ENCODE data around the gene MS4A7.
A peak's percentile ranks its signal among the peaks of the same experiment; 100 is the strongest.

Gene MS4A7

GRCh38 chr11:60370252-60370810 lies 8.0 kb upstream of the MS4A7 start:
- DNase-seq (ENCODE audit: low spot score) (no peak), ATAC-seq (ENCODE audit: low read depth) (peak; percentile 33; the same call in 2 of the 3 replicates)
- H3K36me3 ChIP-seq (ENCODE audit: low read depth), result no peaks in the 10 kb centered on the region
- no peaks in the 10 kb centered on the region for H3K9me3 ChIP-seq (ENCODE audit: severe bottlenecking)
- peaks cover 14% of the 10 kb centered on the region for H3K4me1 ChIP-seq (ENCODE audit: insufficient read depth, poor library complexity, severe bottlenecking)
- TF ChIP-seq CTCF (IDR thresholded peaks at IDR 0.05; ENCODE audit: poor library complexity, severe bottlenecking), result no peak
- H3K4me3 ChIP-seq (ENCODE audit: severe bottlenecking), result no peak overlapping the region
- peaks cover 2% of the 10 kb centered on the region for H3K27me3 ChIP-seq (ENCODE audit: insufficient read depth, poor library complexity, severe bottlenecking)
- H3K27ac ChIP-seq (ENCODE audit: poor library complexity, severe bottlenecking), result no peak overlapping the region

DNA sequence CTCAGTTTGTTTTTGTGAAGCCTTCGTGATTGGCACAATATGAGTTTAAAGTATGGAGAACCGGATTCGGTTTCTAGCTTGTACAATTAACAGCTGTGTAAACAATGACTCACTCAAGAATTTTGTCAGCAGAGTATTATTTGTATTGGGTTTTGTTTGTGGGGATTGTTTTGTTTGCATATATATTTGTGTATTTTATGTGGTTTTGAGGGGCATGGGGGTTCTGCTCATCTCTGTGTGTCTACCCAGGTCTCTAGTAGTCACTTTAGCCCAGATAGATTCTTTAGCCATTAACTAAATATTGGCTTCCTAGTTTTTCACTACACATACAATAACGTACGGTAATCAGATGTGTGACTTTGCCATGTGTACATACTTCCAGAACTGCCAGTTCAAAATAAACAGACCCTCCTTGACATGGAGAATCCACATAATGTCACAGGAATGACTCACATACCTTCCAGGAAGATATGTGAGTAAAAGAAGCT lies 7.5 kb upstream of the MS4A7 start:
- TF ChIP-seq CTCF (IDR thresholded peaks at IDR 0.05; ENCODE audit: poor library complexity, severe bottlenecking), result no peak
- no peaks in the 10 kb centered on the region for H3K36me3 ChIP-seq (ENCODE audit: low read depth)
- DNase-seq (ENCODE audit: low spot score) (no peak), ATAC-seq (ENCODE audit: low read depth) (peak; percentile 78)
- peaks cover 14% of the 10 kb centered on the region for H3K4me1 ChIP-seq (ENCODE audit: insufficient read depth, poor library complexity, severe bottlenecking)
- H3K27me3 ChIP-seq (ENCODE audit: insufficient read depth, poor library complexity, severe bottlenecking), result peaks cover 2% of the 10 kb centered on the region
- H3K27ac ChIP-seq (ENCODE audit: poor library complexity, severe bottlenecking), result no peak overlapping the region
- no peak overlapping the region for H3K4me3 ChIP-seq (ENCODE audit: severe bottlenecking)
- no peaks in the 10 kb centered on the region for H3K9me3 ChIP-seq (ENCODE audit: severe bottlenecking)

- Histone ChIP-seq H3K27ac (ENCODE audit: poor library complexity, severe bottlenecking) (no peak overlapping the region), H3K9me3 (ENCODE audit: severe bottlenecking) (no peaks in the 10 kb centered on the region), H3K27me3 (ENCODE audit: insufficient read depth, poor library complexity, severe bottlenecking) (peaks cover 2% of the 10 kb centered on the region), H3K36me3 (ENCODE audit: low read depth) (no peaks in the 10 kb centered on the region), H3K4me1 (ENCODE audit: insufficient read depth, poor library complexity, severe bottlenecking) (peaks cover 14% of the 10 kb centered on the region), H3K4me3 (ENCODE audit: severe bottlenecking) (no peak overlapping the region)
- DNase-seq (ENCODE audit: low spot score) (no peak), ATAC-seq (ENCODE audit: low read depth) (no peak)
- no peak for TF ChIP-seq CTCF (IDR thresholded peaks at IDR 0.05; ENCODE audit: poor library complexity, severe bottlenecking)
Measured at GRCh38 chr11:60371386-60371785, 6.9 kb upstream of the MS4A7 start.

GRCh38 chr11:60371854-60372253 lies 6.5 kb upstream of the MS4A7 start:
- DNase-seq (ENCODE audit: low spot score), result no peak
- no peaks in the 10 kb centered on the region for H3K9me3 ChIP-seq (ENCODE audit: severe bottlenecking)
- H3K27me3 ChIP-seq (ENCODE audit: insufficient read depth, poor library complexity, severe bottlenecking), result peaks cover 2% of the 10 kb centered on the region
- ATAC-seq (ENCODE audit: low read depth), result no peak
- peaks cover 14% of the 10 kb centered on the region for H3K4me1 ChIP-seq (ENCODE audit: insufficient read depth, poor library complexity, severe bottlenecking)
- no peak for TF ChIP-seq CTCF (IDR thresholded peaks at IDR 0.05; ENCODE audit: poor library complexity, severe bottlenecking)
- H3K27ac ChIP-seq (ENCODE audit: poor library complexity, severe bottlenecking), result no peak overlapping the region
- no peak overlapping the region for H3K4me3 ChIP-seq (ENCODE audit: severe bottlenecking)
- H3K36me3 ChIP-seq (ENCODE audit: low read depth), result no peaks in the 10 kb centered on the region

DNA sequence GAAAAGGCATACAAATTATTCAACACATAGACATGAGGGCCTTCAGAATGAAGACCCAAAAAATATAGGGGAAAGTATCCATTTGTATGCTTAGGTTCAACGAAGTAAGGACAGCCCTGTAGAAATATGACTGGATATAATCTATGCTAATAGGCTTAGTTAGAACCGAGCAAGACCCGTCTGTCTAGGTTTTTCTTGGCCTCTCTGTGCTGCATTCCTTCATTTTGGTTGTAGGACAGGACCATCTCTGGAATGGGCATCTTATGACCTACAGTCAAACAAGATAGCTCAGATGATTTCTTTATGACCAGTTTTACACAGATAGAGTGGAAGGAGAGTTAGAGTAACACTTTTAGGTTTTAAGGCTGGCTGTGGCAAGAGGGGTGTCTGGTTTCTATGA lies 5.6 kb upstream of the MS4A7 start:
- Histone ChIP-seq H3K27me3 (ENCODE audit: insufficient read depth, poor library complexity, severe bottlenecking) (peaks cover 2% of the 10 kb centered on the region), H3K4me1 (ENCODE audit: insufficient read depth, poor library complexity, severe bottlenecking) (peaks cover 14% of the 10 kb centered on the region), H3K36me3 (ENCODE audit: low read depth) (no peaks in the 10 kb centered on the region), H3K9me3 (ENCODE audit: severe bottlenecking) (no peaks in the 10 kb centered on the region), H3K4me3 (ENCODE audit: severe bottlenecking) (no peak overlapping the region), H3K27ac (ENCODE audit: poor library complexity, severe bottlenecking) (no peak overlapping the region)
- DNase-seq (ENCODE audit: low spot score) (no peak), ATAC-seq (ENCODE audit: low read depth) (no peak)
- TF ChIP-seq CTCF (IDR thresholded peaks at IDR 0.05; ENCODE audit: poor library complexity, severe bottlenecking), result no peak

All from RWPE2 (cell line).